HG02763 (cell line): Measurements from ENCODE around the gene RGS6.

ENCODE experiments used
- ATAC-seq: cut with Tn5 transposase; IDR thresholded peaks from one replicate; pipeline ENCODE4 v1.9.1; 2021; ENCODE audit warnings: mild to moderate bottlenecking, moderate library complexity; ENCODE audit not compliant: unreplicated experiment

RGS6 gene

GRCh38 chr14:72599579-72600470 is 667.6 kb downstream of the RGS6 start:
- no peak for ATAC-seq

DNA sequence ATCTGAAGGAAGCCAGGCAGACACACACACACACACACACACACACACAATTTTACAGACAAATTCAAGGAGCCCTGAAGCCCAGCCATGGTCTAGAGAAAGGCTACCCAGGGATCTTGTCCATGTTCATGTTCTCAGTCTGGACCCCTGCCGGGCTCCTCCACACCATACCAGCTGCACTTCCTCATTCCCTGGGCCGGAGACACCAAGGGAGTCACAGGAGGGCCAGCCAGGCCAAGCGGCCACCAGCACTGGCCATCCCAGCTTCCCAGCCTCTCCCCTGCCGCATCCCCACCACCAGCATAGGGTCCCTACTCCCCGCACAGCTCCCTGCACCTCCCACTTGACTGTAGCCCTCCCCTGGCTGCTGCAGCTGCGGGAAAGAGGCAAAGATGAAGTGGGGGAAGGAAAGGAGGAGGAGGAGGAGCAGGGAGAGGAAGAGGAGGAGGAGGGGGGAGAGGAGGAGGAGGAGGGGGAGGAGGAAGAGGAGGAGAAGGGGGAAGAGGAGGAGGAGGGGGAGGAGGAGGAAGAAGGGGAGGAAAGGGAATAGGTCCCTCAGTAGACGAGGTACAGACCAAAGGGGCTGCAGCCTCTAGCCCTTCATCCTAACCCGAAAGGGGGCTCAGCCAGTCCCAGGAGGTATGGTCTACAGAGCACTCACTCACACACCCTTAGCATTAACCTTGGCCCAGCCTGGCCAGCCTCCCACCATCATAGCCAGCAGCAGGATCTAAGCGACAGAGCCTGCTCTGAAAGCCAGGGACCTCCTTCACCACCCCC is 668.5 kb downstream of the RGS6 start:
- no peak for ATAC-seq

- no peak for ATAC-seq
These were observed 671.4 kb downstream of the RGS6 start for GRCh38 chr14:72603639-72604038.

GRCh38 chr14:72604133-72604532 is 671.9 kb downstream of the RGS6 start:
- no peak for ATAC-seq

DNA sequence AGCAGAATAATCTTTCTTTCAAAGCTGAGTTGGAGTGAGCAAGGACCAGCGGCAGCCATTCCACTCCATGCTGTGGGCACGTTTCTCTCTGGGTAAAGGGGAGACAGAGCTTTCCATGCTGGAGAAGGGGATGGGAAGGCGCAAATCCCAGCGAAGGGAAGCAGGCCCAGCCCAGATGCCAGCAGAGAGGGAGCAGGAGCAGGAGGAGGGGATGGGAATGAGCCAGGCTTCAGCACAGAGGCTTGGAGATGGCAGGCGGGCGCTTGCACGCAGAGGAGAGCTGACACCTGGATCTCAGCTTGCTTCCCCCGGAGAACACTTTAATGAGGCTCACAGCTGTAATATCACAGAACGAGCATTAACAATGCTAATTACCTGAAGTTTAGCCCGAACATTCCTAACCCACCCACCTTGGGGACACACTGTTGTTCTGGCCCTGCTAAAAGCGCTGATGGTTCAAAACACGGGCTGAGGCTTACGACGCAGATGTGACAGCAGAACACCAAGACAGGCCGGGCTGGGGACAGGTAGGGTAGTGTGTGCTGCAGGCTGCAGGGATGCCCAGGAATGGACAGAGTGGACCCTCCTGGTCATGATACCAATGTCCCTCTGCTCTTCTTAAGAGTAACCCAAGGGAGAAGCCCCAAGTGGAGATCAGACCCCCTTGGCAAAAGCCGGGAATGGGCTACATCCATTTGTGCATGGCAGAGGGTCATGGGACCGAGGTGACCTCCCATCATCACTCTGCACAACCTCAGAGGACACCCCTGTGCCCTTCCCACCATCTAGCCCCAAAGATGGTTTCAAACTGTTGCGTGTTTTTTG is 673.1 kb downstream of the RGS6 start:
- no peak for ATAC-seq

- ATAC-seq = no peak
These were observed 673.6 kb downstream of the RGS6 start for GRCh38 chr14:72605921-72606220.

GRCh38 chr14:72606879-72607278 is 674.6 kb downstream of the RGS6 start:
- ATAC-seq = no peak

DNA sequence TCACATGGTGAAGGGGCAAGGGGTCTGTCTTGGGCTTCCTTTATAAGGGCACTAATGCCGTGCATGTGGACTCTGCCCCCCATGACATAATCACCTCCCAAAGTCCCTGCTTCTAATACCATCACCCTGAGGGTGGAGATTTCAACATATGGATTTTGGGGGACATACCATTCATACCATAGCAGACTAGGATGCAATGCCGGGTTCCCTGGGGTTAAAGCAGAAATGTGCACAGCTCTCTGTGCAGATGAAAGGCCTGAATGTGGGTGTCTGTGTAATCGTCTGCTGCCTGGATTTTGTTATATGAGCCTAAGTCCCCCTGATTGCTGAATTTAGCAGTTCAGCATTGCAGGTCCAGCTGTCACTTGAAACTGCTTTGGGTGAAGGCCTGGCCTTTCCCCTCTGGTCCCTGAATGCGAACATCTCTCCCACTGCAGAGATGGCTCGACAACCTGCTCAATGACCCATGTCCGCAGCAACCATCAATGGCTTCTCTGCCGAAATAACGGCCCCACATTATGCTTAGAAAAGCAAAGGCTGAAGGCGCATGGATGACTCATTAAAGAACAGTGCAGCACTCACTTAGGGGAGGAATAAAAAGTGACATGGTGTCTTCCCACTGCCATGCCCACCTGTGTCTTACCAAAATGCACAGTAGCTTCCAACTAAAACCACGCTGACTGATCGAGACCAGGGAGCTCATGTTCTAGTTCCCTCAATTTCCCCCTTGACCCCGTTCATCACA is 675.3 kb downstream of the RGS6 start:
- ATAC-seq = no peak

GRCh38 chr14:72608391-72609204 is 676.4 kb downstream of the RGS6 start:
- ATAC-seq = no peak

GRCh38 chr14:72609205-72609916 is 677.1 kb downstream of the RGS6 start:
- ATAC-seq = no peak

- ATAC-seq = no peak
These were observed 678.0 kb downstream of the RGS6 start for GRCh38 chr14:72610096-72610830.

- ATAC-seq = no peak
These were observed 678.6 kb downstream of the RGS6 start for GRCh38 chr14:72610831-72611200.

- no peak for ATAC-seq
These were observed 679.3 kb downstream of the RGS6 start for GRCh38 chr14:72611506-72611905.

DNA sequence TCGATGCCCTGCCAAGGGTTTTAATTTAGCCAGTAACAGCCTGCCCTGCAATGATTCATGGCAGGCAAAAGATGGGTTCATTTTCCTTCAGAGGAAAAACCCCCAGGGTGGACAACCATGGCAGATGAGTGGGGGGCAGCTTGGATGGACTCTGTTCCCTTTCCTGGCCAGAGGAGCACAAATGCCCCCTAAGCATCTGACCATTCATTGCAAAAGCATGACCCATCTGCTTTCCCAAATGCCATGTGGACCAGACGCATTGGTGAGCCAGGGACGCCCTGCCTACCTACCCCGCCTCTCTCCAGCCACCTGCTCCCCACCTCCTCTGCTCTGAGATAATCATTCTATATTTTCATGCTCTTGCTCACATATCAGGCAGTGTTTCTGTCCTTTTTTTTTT is 679.8 kb downstream of the RGS6 start:
- ATAC-seq = no peak

GRCh38 chr14:72613231-72613974 is 681.2 kb downstream of the RGS6 start:
- no peak for ATAC-seq

DNA sequence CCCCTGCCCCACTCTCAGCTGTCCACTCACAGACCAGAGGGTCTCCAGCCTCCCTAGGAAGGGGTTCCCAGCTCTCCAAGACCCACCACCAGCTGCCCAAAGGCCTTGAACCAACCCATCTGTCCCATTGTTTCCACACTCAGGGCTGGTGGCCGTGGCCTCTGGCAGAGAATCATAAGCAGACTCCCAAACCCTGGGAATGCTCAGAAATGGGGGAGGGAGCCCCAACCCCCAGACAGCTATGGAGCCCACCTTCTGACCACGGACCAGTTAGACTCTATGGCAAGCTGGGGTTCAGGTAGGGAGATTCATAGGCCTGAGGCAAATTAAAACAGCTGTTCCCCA is 681.7 kb downstream of the RGS6 start:
- no peak for ATAC-seq

DNA sequence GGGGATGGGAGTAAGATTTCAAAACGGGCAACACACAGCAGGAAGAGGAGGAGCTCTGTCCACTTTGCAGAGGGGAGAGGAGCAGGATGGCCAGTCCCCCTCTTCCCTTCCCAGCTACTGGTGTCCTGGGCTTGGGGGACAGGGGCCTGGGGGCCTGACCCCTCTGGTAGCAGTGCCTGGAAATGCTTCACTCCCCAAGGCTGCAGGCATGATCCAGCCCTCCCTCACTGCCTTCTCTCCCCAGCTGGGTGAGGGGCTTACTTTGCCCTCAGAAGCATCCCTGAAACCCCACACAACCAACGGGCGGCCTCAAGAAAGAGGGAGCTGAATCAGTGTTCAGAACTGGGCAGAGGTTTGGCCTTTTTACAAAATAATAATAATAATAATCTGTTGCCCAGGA is 682.1 kb downstream of the RGS6 start:
- ATAC-seq = no peak

DNA sequence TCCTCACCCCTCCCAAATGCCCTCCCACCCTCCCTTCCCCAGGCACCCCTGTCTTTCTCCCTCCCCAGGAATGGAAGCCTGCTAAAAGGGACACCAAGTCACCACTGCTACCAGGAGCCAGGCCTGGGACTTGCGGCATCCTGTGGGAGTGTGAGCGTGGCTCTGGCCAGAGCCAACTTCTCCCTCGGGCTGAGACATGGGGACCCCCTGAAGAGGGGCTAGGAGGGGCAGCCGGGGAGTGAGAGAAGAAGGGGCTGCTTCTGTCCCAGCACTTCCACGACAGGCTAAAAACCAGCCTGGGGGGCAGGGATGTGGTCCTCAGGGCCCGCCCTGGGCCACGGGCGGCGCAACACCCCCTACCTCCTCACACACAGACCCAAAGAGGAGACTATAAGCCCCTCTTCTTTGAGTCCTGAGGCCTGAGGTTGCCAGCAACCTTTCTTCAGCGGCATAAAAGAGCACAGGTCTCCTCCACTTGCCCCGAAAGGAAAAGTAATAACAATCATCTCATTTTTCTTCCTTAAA is 682.7 kb downstream of the RGS6 start:
- ATAC-seq = no peak
